H1 (cell line): ENCODE measurements around the gene PRUNE1. TPM values are rescaled to one million over a fixed set of nuclear protein-coding genes. Genes with fewer than 3 reads are reported as not detected.

Experiments used
- BACH1 ChIP-seq: IDR thresholded peaks from 2 replicates; pipeline ENCODE4 v1.6.1; 2012; ENCODE audit warnings: low read length, improper control_type of control experiment
- HDAC2 ChIP-seq, 2 experiments: fragments of 300-600 bp in 1 of 2; sonication (generic) in 1 of 2; IDR thresholded peaks; 2 replicates each; pipeline ENCODE4 v1.6.1; 2011 to 2012; ENCODE audit warnings: low read depth in 2 of 2, low read length in 2 of 2, mild to moderate bottlenecking in 2 of 2, moderate library complexity in 2 of 2, borderline replicate concordance in 1 of 2, inconsistent platforms in 1 of 2
- KDM4A ChIP-seq: IDR thresholded peaks from one replicate; pipeline ENCODE4 v1.7.1; 2012; ENCODE audit warnings: low read depth, mild to moderate bottlenecking, moderate library complexity, low read length, inconsistent platforms; ENCODE audit not compliant: severe bottlenecking
- MAX ChIP-seq: IDR thresholded peaks from 2 replicates; pipeline ENCODE4 v1.6.1; 2012; ENCODE audit warnings: inconsistent platforms
- TEAD4 ChIP-seq: IDR thresholded peaks from 2 replicates; pipeline ENCODE4 v1.6.1; 2012; ENCODE audit warnings: low read depth, low read length, inconsistent platforms, mixed read lengths
- polyA plus RNA-seq, 7 experiments: library from polyadenylated mRNA; depleted of rRNA in 3 of 7; stranded (reverse) in 5 of 7; unstranded in 2 of 7; fragments of >200 nt in 5 of 7; fragments of 200-250 nt in 2 of 7; gene quantifications; 1 replicate in 5 of 7; 2 replicates in 1 of 7; 4 replicates in 1 of 7; pipeline versions ENCODE4 v1.2.1 to v1.2.3, GENCODE V29; 2011 to 2013; ENCODE audit warnings: missing spikeins in 2 of 7, mixed read lengths in 2 of 7
- total RNA-seq: library from RNA; stranded (reverse); fragmentation: NEBNext Ultra II Directional; extraction: Animal tissue kit (Norgen Biotek cat#: 25700); gene quantifications from 2 replicates; pipeline ENCODE4 v1.2.1, GENCODE V29; 2021

Gene PRUNE1
- total and polyA plus RNA-seq, 2 of the 8 experiments (the other 6 are each of a cell fraction or from before 2014, with no cell fraction given) = 32.8 to 54.2 TPM

DNA sequence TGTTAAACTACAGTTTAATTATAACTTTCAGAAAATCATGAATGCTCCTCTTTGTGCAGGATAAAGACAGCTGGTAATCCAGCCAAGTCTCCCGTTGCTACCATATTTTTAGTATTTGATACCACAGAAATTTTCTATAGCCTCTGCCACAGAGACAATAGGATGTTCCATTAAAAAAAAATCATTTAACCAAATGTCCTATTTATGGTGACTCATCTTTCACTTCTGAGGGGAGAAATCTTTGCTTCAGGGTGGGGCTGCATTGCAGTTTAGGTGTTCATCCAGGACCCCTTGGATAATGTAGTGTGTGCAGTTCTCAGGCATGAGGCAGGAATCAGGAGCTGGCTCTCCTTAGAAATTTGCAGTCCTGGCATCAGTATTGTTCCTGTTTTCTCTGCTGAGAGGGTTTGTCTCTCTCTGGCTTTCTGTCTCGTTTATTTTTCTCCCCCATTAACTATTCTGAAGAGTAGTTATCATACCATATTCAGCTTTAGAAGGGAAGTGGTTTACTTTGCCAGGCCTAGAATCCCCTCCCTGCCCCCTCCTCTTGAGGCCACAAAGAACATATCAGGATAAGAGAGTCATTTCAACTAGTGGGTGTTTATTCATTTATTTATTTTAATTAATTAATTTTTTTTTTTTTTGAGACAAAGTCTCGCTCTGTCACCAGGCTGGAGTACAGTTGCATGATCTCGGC is 3.1 kb downstream of the PRUNE1 start (continued):
- no peak for TF ChIP-seq HDAC2 (IDR thresholded peaks at IDR 0.05; ENCODE audit: borderline replicate concordance in 1 of 2, low read depth in 2 of 2, low read length in 2 of 2)
- no peak for TF ChIP-seq MAX
- TF ChIP-seq TEAD4 = no peak
- no peak for TF ChIP-seq KDM4A
- no peak for TF ChIP-seq BACH1
